ENCODE measurements around the gene MLLT10.

MLLT10 gene

DNA sequence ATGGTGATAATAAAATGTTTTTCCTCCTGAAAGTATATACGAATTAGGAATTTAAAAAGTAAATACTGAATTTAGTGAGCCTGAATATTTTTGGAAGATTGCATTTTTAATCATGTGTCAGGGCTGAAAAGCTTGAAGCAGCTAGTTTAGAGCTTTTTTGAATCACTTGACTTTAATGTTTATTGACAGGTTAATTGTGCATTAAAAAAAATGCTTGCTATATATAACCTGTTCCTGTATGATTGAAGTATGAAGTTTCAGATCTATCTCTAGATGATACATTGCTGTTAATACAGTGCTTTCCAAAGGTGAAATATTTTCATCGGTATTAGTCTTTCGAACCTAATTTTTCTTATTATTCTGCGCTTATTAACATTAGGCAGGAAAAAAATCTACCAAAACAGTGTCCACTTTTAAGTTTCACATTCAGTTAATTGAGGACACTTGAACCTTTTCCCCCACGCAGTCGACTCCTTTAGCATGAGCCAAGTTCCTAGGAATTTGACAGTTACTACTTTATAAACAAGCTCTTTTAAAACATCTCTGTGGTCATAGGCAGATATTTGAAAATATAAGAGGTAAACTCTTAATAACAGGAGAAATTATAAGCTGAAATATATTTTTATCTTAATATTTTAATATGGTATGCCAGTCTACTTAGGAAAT is 187.1 kb downstream of the MLLT10 start:
- H3K4me3 ChIP-seq = no peak overlapping the region
- H3K27ac ChIP-seq = no peak overlapping the region
- DNase-seq (ENCODE audit: low spot score) = no peak
- TF ChIP-seq, protein P1, sequence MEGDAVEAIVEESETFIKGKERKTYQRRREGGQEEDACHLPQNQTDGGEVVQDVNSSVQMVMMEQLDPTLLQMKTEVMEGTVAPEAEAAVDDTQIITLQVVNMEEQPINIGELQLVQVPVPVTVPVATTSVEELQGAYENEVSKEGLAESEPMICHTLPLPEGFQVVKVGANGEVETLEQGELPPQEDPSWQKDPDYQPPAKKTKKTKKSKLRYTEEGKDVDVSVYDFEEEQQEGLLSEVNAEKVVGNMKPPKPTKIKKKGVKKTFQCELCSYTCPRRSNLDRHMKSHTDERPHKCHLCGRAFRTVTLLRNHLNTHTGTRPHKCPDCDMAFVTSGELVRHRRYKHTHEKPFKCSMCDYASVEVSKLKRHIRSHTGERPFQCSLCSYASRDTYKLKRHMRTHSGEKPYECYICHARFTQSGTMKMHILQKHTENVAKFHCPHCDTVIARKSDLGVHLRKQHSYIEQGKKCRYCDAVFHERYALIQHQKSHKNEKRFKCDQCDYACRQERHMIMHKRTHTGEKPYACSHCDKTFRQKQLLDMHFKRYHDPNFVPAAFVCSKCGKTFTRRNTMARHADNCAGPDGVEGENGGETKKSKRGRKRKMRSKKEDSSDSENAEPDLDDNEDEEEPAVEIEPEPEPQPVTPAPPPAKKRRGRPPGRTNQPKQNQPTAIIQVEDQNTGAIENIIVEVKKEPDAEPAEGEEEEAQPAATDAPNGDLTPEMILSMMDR (IDR thresholded peaks at IDR 0.05) = no peak

- no peak overlapping the region for H3K27ac ChIP-seq
- H3K4me3 ChIP-seq = no peak overlapping the region
- TF ChIP-seq, protein P1 (IDR thresholded peaks at IDR 0.05) = no peak
- no peak for DNase-seq (ENCODE audit: low spot score)
These were observed 188.2 kb downstream of the MLLT10 start for GRCh38 chr10:21722209-21722608.

- Histone ChIP-seq H3K4me3 (no peak overlapping the region), H3K27ac (no peak overlapping the region)
- TF ChIP-seq, protein P1 (IDR thresholded peaks at IDR 0.05) = no peak
- no peak for DNase-seq (ENCODE audit: low spot score)
These were observed 190.1 kb downstream of the MLLT10 start for GRCh38 chr10:21724020-21724589.

GRCh38 chr10:21724687-21725367 is 190.8 kb downstream of the MLLT10 start:
- Histone ChIP-seq H3K4me3 (no peak overlapping the region), H3K27ac (peak overlapping the region in 1 of 2 donors; percentile 19)
- TF ChIP-seq, protein P1 (IDR thresholded peaks at IDR 0.05) = no peak
- no peak for DNase-seq (ENCODE audit: low spot score)

DNA sequence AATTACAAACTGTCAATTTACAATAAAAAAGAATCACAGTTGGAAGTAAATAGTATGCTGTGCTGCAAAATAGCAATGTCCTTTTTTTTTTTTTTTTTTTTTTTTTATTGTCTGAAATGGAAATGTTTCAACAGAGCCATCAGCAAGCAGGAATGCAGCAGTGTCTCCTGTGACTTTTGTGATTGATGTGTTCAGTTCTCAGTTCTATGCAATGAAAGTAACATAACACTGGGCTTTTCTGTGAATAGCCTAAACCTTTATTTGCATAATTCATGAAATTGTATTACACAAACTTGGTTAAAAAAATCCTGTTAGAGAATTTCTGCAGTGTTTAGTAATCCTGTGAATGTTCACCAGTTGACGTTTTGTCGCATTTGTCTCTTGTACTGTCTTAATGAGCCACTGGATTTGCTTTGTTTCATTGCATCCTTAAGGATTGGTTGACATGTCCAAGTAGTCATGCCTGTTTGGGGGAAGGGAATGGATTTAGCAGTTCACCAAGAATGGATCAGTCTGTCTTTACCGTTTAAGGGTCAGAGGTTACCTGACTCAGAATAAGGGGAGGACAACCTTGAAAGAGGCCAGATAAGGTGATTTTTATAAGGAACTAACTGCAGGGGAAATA is 192.7 kb downstream of the MLLT10 start:
- TF ChIP-seq, protein P1 (IDR thresholded peaks at IDR 0.05) = no peak
- no peak overlapping the region for H3K27ac ChIP-seq
- no peak overlapping the region for H3K4me3 ChIP-seq
- no peak for DNase-seq (ENCODE audit: low spot score)

- H3K4me3 ChIP-seq = no peak overlapping the region
- no peak overlapping the region for H3K27ac ChIP-seq
- TF ChIP-seq, protein P1 (IDR thresholded peaks at IDR 0.05) = no peak
- no peak for DNase-seq (ENCODE audit: low spot score)
These were observed 193.6 kb downstream of the MLLT10 start for GRCh38 chr10:21727452-21728168.
